ENCODE data around the gene PEX1. TPM values are rescaled to one million over a fixed set of nuclear protein-coding genes. Genes with fewer than 3 reads are reported as not detected.

The PEX1 gene
- total and polyA plus RNA-seq, 9 of the 15 experiments (the other 6 are each of a cell fraction or from before 2014, with no cell fraction given) = 9.4 to 32.2 (median 19.9) TPM

- no peaks in the 10 kb centered on the region for H4K20me1 ChIP-seq (replicated peaks; ENCODE audit: control insufficient read depth, insufficient read depth, low read length)
- ATAC-seq = no peak
- DNase-seq (ENCODE audit: extremely low read depth in 1 of 4, low spot score in 3 of 4) = no peak
- intact Hi-C loops (cut with micrococcal nuclease) = loop anchor here (10.0 kb wide), 1 partner anchor 77 kb away; no protein-coding TSS in a partner anchor
- peaks cover 41% of the 10 kb centered on the region; the same call in 2 of the 3 replicates for H3K36me3 ChIP-seq (ENCODE audit: control insufficient read depth, insufficient read depth, low read length)
- in situ Hi-C loops (cut with MboI) = no loop called here
- no TSS peak for BruUV-seq (replicated peaks)
- H2AFZ ChIP-seq (ENCODE audit: low read depth, low read length) = no peak overlapping the region
- ChIA-PET POLR2A (no interaction called here), CTCF (ENCODE audit: low intra/inter-chr PET ratio) (no interaction called here)
- no peak overlapping the region for H3K4me3 ChIP-seq
- no peak overlapping the region for H3K4me2 ChIP-seq (ENCODE audit: insufficient read depth, low read length)
- no peak overlapping the region for H3K27ac ChIP-seq (ENCODE audit: extremely low read depth, low read depth, low read length)
- no peaks in the 10 kb centered on the region for H3K79me2 ChIP-seq (ENCODE audit: control insufficient read depth, insufficient read depth, low read length)
- no peaks in the 10 kb centered on the region for H3K27me3 ChIP-seq (ENCODE audit: control insufficient read depth in 2 of 2, insufficient read depth in 2 of 2, low read length in 2 of 2)
- no peaks in the 10 kb centered on the region; a peak in 2 of 5 replicates for H3K4me1 ChIP-seq (replicated peaks in 1 of 2; ENCODE audit: control insufficient read depth in 2 of 2, insufficient read depth in 2 of 2, low read length in 2 of 2)
- no peak for TF ChIP-seq EWSR1 (IDR thresholded peaks at IDR 0.05; ENCODE audit: borderline replicate concordance, low read depth, partially characterized antibody)
- no peak for TF ChIP-seq NCOA4 (IDR thresholded peaks at IDR 0.05; ENCODE audit: partially characterized antibody)
- no peak for TF ChIP-seq FOXA1 (IDR thresholded peaks at IDR 0.05; ENCODE audit: borderline replicate concordance)
- TF ChIP-seq ZC3H11A (IDR thresholded peaks at IDR 0.05; ENCODE audit: low read depth, low read length) = no peak
- TF ChIP-seq MBD1 (CRISPR knock-in tag; IDR thresholded peaks at IDR 0.05) = no peak
- no peak for TF ChIP-seq SAP30 (IDR thresholded peaks at IDR 0.05; ENCODE audit: borderline replicate concordance, insufficient read depth, low read depth, low read length, poor library complexity, severe bottlenecking)
- H3K9me1 ChIP-seq (ENCODE audit: control insufficient read depth, insufficient read depth, low read length) = no peaks in the 10 kb centered on the region
- FAIRE-seq = no peak
- no peaks in the 10 kb centered on the region for H3K9me3 ChIP-seq (replicated peaks; ENCODE audit: control insufficient read depth, insufficient read depth, low read depth, low read length)
- H3K9ac ChIP-seq (ENCODE audit: insufficient read depth in 1 of 2, low read depth in 2 of 2, low read length in 2 of 2) = no peak overlapping the region
Measured at GRCh38 chr7:92487804-92488203, 40.5 kb downstream of the PEX1 start.

All from K562 (cell line).